Effector memory CD4-positive, alpha-beta T cell (primary cell): ENCODE measurements around the gene NFIX.

Source experiments
- DNase-seq, 3 donors: peaks; one replicate each; pipeline ENCODE4 v3.0.0-alpha.2; 2020
- H3K27ac ChIP-seq: 2 replicates; pipeline ENCODE4 v1.7.0; 2013; ENCODE audit warnings: mild to moderate bottlenecking, low read length, moderate library complexity; ENCODE audit not compliant: insufficient read depth, poor library complexity, severe bottlenecking
- H3K27me3 ChIP-seq: replicated peaks from 2 replicates; pipeline ENCODE4 v1.7.0; 2013; ENCODE audit warnings: mild to moderate bottlenecking, low read length; ENCODE audit not compliant: insufficient read depth, control insufficient read depth, poor library complexity, severe bottlenecking
- H3K36me3 ChIP-seq: 2 replicates; pipeline ENCODE4 v1.7.0; 2013; ENCODE audit warnings: mild to moderate bottlenecking, low read length, moderate library complexity; ENCODE audit not compliant: control insufficient read depth, insufficient read depth
- H3K4me1 ChIP-seq: 2 replicates; pipeline ENCODE4 v1.7.0; 2013; ENCODE audit warnings: low read length, mild to moderate bottlenecking; ENCODE audit not compliant: control insufficient read depth, insufficient read depth, poor library complexity, severe bottlenecking
- H3K4me3 ChIP-seq: 2 replicates; pipeline ENCODE4 v1.7.0; 2013; ENCODE audit warnings: low read length, low read depth, mild to moderate bottlenecking; ENCODE audit not compliant: insufficient read depth, poor library complexity, severe bottlenecking
- H3K9me3 ChIP-seq: 2 replicates; pipeline ENCODE4 v1.7.0; 2013; ENCODE audit warnings: mild to moderate bottlenecking, low read length, moderate library complexity; ENCODE audit not compliant: control insufficient read depth

Gene NFIX

GRCh38 chr19:13037161-13037560, 41.9 kb downstream of the NFIX start:
- no peak overlapping the region for H3K4me3 ChIP-seq
- no peak overlapping the region for H3K27ac ChIP-seq
- H3K4me1 ChIP-seq, result no peaks in the 10 kb centered on the region
- H3K9me3 ChIP-seq, result no peaks in the 10 kb centered on the region
- no peak for DNase-seq
- no peaks in the 10 kb centered on the region for H3K27me3 ChIP-seq
- no peaks in the 10 kb centered on the region for H3K36me3 ChIP-seq

- H3K27me3 ChIP-seq, result no peaks in the 10 kb centered on the region
- no peaks in the 10 kb centered on the region for H3K4me1 ChIP-seq
- no peaks in the 10 kb centered on the region for H3K9me3 ChIP-seq
- H3K36me3 ChIP-seq, result no peaks in the 10 kb centered on the region
- H3K27ac ChIP-seq, result no peak overlapping the region
- DNase-seq, result no peak
- no peak overlapping the region for H3K4me3 ChIP-seq
These were observed 42.5 kb downstream of the NFIX start for GRCh38 chr19:13037731-13038130.

- Histone ChIP-seq H3K4me3 (no peak overlapping the region), H3K9me3 (no peaks in the 10 kb centered on the region), H3K36me3 (no peaks in the 10 kb centered on the region), H3K27me3 (no peaks in the 10 kb centered on the region), H3K27ac (no peak overlapping the region), H3K4me1 (no peaks in the 10 kb centered on the region)
- no peak for DNase-seq
These were observed 43.3 kb downstream of the NFIX start for GRCh38 chr19:13038306-13039210.

GRCh38 chr19:13039211-13039789, 44.0 kb downstream of the NFIX start:
- Histone ChIP-seq H3K9me3 (no peaks in the 10 kb centered on the region), H3K27ac (no peak overlapping the region), H3K27me3 (no peaks in the 10 kb centered on the region), H3K4me1 (no peaks in the 10 kb centered on the region), H3K4me3 (no peak overlapping the region), H3K36me3 (no peaks in the 10 kb centered on the region)
- DNase-seq, result no peak

- no peaks in the 10 kb centered on the region for H3K27me3 ChIP-seq
- H3K36me3 ChIP-seq, result no peaks in the 10 kb centered on the region
- H3K27ac ChIP-seq, result no peak overlapping the region
- H3K4me3 ChIP-seq, result no peak overlapping the region
- no peaks in the 10 kb centered on the region for H3K4me1 ChIP-seq
- DNase-seq, result no peak
- H3K9me3 ChIP-seq, result no peaks in the 10 kb centered on the region
These were observed 45.1 kb downstream of the NFIX start for GRCh38 chr19:13040232-13040947.

GRCh38 chr19:13040948-13041292, 45.6 kb downstream of the NFIX start:
- Histone ChIP-seq H3K4me3 (no peak overlapping the region), H3K27me3 (no peaks in the 10 kb centered on the region), H3K9me3 (no peaks in the 10 kb centered on the region), H3K27ac (no peak overlapping the region), H3K4me1 (no peaks in the 10 kb centered on the region), H3K36me3 (no peaks in the 10 kb centered on the region)
- DNase-seq, result no peak

GRCh38 chr19:13042443-13043130, 47.3 kb downstream of the NFIX start:
- H3K27ac ChIP-seq, result no peak overlapping the region
- H3K9me3 ChIP-seq, result no peaks in the 10 kb centered on the region
- H3K27me3 ChIP-seq, result no peaks in the 10 kb centered on the region
- DNase-seq, result no peak
- no peak overlapping the region for H3K4me3 ChIP-seq
- H3K36me3 ChIP-seq, result no peaks in the 10 kb centered on the region
- H3K4me1 ChIP-seq, result no peaks in the 10 kb centered on the region

GRCh38 chr19:13043285-13043684, 48.0 kb downstream of the NFIX start:
- Histone ChIP-seq H3K9me3 (no peaks in the 10 kb centered on the region), H3K4me3 (no peak overlapping the region), H3K27ac (no peak overlapping the region), H3K27me3 (no peaks in the 10 kb centered on the region), H3K36me3 (no peaks in the 10 kb centered on the region), H3K4me1 (no peaks in the 10 kb centered on the region)
- no peak for DNase-seq

GRCh38 chr19:13044231-13044836, 49.1 kb downstream of the NFIX start:
- H3K36me3 ChIP-seq, result no peaks in the 10 kb centered on the region
- peak in 1 of 3 donors; percentile 25 for DNase-seq
- no peaks in the 10 kb centered on the region for H3K9me3 ChIP-seq
- H3K27me3 ChIP-seq, result no peaks in the 10 kb centered on the region
- no peaks in the 10 kb centered on the region for H3K4me1 ChIP-seq
- H3K4me3 ChIP-seq, result no peak overlapping the region
- no peak overlapping the region for H3K27ac ChIP-seq
